Panc1 (cell line): ENCODE results near the gene PHACTR2.

Experiments used
- CTCF ChIP-seq: fragments of 450-650 bp; IDR thresholded peaks from 2 replicates; pipeline ENCODE4 v1.5.1; 2017; ENCODE audit warnings: mild to moderate bottlenecking
- POLR2AphosphoS5 ChIP-seq: IDR thresholded peaks from 2 replicates; pipeline ENCODE4 v1.6.1; 2012; ENCODE audit warnings: mild to moderate bottlenecking, low read depth, low read length, moderate library complexity
- SIN3A ChIP-seq: IDR thresholded peaks from 2 replicates; pipeline ENCODE4 v1.6.1; 2012; ENCODE audit warnings: low read depth, mild to moderate bottlenecking, low read length, moderate library complexity, borderline replicate concordance; ENCODE audit not compliant: insufficient read depth

- TF ChIP-seq POLR2AphosphoS5, result no peak
- no peak for TF ChIP-seq CTCF
- no peak for TF ChIP-seq SIN3A
Observed at GRCh38 chr6:143793280-143793619, 115.5 kb downstream of the PHACTR2 start.
